ENCODE measurements around the gene LUZP1. TPM values are rescaled to one million over a fixed set of nuclear protein-coding genes. Genes with fewer than 3 reads are reported as not detected.

LUZP1 gene
- total RNA-seq, 1 donor from 2014 or later = 28.0 TPM

DNA sequence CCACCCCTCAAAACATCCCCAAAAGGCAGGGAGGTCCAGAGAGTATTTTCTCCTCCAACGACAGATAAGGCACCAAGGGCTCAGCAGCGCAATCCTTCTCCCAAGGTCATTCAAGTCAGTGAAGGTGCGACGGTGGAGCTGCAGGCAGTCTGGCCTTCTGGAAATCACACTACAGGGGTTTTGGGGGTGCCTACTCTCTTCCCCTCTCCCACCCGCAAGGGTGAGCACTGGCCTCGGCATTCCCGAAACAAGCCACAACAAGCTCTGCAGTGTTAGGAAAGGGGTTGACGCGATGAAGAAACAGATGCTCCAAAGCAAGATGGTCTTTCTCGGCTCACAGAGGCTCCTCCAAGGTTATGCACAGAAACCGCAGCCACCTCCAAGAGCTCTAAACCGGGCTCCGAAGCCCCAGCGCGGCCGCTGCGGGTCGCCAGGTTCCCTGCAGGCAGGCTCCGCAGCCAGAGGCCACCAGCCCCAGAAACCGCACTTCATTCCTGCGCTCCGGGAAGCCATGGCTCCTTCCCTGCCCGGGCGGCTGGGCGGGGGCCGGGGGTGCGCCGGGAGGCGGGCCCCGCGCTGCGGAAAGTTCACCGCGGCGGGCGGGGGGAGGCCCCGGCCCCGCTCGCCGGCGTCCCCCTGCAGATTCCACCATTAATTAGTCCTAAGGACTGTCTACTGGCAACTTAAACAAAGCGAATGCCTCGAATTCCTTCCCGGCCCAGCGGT is 1.1 kb downstream of the LUZP1 start:
- DNase-seq (peak; percentile 68), ATAC-seq (peak; percentile 60)
- intact Hi-C loops (cut with micrococcal nuclease) = no loop called here

GRCh38 chr1:23166854-23167253 is 1.8 kb downstream of the LUZP1 start:
- intact Hi-C loops (cut with micrococcal nuclease) = no loop called here
- DNase-seq = no peak
- no peak for ATAC-seq

DNA sequence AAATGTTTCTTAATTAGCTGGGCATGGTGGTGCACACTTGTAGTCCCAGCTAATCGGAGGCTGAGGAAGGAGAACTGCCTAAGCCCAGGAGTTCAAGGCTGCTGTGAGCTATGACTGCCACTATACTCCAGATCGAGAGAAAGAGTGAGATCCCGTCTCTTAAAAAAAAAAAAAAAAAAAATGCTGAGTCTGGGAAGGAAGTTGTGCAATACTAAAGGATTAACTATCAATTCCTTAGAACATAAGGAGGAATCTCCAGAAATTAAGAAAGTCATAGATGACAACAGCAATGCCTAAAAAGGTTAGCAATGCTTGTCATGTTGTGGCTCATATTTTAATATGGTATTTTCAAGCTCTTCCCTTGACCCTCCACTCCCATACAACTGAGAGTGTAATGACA is 5.3 kb downstream of the LUZP1 start:
- intact Hi-C loops (cut with micrococcal nuclease) = no loop called here
- ATAC-seq = no peak
- DNase-seq = no peak

DNA sequence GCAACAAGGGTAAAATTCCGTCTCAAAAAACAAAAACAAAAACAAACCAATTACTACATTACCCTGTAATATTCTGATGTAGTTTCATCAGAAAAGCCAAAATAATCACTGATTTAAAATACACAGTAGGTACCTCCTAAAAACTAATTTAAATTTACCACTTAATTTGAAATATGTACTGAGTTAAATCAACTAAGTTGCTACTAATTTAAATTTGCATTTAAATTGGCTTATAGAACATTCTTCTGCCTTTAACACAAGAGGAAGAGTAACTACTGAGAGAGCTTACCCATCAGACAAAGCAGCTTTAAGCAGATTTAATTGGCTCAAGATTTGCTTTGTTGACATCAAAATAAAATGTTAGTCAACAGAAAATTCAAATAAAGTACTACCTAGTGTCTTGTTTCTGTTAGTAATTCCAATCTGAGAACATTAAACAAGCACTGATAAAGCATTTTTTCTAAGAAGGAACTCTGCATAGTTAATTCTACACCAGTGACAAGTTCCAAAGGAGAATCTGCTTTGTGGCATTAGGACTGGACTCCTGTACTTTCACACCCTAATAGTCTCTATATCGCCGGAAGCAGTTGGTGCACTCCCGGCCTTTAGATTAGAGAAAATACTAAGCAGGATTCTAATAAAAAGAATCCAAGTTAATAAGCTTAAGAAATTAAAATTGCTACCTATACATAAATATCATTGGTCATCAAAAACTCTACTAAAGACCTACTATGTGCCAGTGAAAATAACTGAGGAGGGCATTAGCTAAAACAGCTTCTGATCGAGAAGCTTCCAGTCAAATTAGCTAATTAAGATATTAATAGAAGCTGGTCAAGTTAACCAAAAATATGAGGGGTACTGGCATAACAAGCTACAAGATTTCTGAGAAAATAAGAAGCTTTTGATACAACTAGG is 8.4 kb downstream of the LUZP1 start:
- ATAC-seq (peak; percentile 34), DNase-seq (no peak)
- intact Hi-C loops (cut with micrococcal nuclease) = no loop called here

- no peak for ATAC-seq
- intact Hi-C loops (cut with micrococcal nuclease) = no loop called here
- no peak for DNase-seq
Observed at GRCh38 chr1:23156940-23157339, 11.7 kb downstream of the LUZP1 start.

DNA sequence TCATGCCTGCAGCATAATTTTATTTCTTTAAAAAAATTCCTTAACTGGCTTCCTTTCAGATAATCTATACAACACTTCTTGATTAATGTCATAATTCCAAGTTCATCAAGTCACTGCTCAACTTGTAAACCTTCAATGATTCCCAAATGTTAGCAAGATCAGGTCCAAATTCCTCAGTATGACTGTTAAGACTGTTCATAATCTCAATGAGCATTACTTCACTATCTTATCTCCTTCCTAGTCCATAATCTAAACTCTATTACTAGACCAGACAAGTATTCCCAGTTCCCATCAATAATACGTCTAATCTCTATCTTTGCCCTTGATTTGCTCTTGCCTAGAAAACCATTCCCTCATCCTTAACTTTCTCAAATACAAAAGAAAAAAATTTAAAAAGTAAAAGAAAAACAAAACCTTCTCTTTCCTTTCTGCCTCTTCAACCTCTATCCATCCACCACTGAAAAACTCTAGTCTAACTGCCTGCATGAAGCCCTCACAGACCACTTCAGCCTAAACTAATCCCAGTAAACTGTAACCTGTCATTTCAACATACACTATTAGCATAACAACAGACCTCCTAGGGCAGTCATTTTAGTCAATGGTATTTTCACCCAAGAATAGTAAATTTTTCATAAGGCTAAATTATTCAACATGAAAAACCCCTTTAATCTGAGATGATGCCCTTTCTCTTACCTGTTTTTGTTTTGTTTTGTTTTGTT is 15.5 kb downstream of the LUZP1 start:
- intact Hi-C loops (cut with micrococcal nuclease) = no loop called here
- no peak for ATAC-seq

DNA sequence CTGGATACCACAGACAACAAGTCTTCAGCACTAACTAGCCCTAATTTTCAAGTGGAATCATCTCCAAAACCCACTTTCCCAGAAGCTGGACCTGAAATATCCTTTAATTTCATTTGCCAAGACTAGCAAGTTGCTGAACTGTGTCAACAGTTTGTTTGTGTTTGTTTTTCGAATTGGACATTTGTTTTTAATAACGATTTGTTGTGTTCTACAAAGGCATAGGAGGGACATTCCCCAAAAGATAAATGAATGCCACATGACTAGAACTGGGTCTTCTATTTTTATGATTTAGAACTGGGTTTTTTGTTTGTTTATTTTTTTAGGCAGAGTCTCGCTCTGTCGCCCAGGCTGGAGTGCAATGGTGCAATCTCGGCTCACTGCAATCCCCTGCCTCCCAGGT is 17.9 kb downstream of the LUZP1 start:
- DNase-seq (no peak), ATAC-seq (no peak)
- intact Hi-C loops (cut with micrococcal nuclease) = no loop called here

More for the DNA sequence above, 15.5 kb downstream of the LUZP1 start:
- DNase-seq = no peak

DNA sequence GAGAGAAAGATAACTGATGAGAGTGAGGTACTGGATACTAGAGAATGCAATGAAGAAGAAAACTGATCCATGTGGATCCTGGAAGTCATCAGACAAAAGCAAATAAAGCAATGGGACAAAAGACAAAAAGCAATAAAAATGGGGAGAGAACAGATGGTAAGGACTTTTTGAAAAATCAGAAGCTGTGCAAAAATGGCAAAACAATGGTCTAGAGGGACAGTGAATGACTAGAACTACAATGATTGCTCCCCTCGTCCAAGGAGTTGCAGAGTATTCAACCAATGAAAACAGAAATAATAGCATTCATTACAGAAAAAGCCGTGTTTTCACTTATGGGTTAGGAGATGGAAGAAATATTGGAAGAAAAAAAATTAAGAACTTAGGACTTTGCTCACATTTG is 18.5 kb downstream of the LUZP1 start:
- DNase-seq (no peak), ATAC-seq (no peak)
- intact Hi-C loops (cut with micrococcal nuclease) = no loop called here

- ATAC-seq = peak; percentile 41
- intact Hi-C loops (cut with micrococcal nuclease) = no loop called here
Observed at GRCh38 chr1:23149114-23149513, 19.5 kb downstream of the LUZP1 start.

GRCh38 chr1:23148084-23148483 is 20.6 kb downstream of the LUZP1 start:
- intact Hi-C loops (cut with micrococcal nuclease) = no loop called here
- ATAC-seq = no peak
- no peak for DNase-seq

More at GRCh38 chr1:23149114-23149513, 19.5 kb downstream of the LUZP1 start:
- DNase-seq = no peak

DNA sequence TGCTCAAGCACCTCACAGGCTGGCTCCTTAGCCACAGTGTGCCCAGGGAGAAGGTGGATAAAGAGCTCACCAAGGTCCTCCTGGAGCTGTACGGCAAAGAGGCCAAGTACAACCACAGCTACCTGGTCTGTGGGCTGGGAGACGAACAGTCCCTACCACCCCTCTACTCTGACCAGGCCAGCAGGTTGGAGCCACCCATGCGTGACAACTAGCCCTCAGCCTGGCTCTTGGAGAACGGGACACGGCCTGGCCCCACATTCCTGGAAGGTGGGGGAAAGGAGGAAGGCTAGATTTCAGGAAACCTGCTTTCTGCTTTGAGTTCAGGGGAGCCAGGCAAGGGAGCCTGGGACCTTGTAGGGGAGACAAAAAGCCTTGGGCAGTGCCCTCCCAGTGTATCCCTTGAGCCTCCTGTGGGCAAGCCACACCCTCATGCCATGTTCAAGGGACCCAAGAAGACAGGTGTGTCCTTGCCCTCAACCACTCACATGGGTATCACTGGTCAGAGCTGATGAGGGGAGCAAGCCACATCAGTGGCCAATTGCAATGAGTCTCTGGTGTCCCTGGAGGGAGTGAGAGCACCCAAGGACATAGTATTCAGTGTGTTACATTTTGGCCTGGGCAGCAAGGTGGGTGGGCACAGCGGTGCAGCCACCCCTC is 27.6 kb downstream of the LUZP1 start:
- DNase-seq (no peak), ATAC-seq (no peak)
- intact Hi-C loops (cut with micrococcal nuclease) = no loop called here

- ATAC-seq = no peak
- intact Hi-C loops (cut with micrococcal nuclease) = no loop called here
Observed at GRCh38 chr1:23135268-23135667, 33.4 kb downstream of the LUZP1 start.

DNA sequence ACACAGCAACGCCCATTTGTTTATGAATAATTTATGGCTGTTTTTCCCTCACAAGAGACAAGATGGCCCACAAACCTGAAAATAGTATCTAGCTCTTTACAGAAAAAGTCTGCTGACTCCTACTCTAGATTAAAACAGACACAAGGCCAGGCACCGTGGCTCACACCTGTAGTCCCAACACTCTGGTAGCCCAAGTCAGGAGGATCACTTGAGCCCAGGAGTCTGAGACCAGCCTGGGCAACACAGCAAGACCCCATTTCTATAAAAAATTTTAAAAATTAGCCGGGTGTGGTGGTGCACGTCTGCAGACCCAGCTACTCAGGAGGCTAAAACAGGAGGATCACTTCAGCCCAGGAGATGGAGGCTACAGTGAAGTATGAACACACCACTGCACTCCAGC is 34.6 kb downstream of the LUZP1 start:
- intact Hi-C loops (cut with micrococcal nuclease) = no loop called here
- ATAC-seq = no peak
- no peak for DNase-seq

More at GRCh38 chr1:23135268-23135667, 33.4 kb downstream of the LUZP1 start:
- no peak for DNase-seq

DNA sequence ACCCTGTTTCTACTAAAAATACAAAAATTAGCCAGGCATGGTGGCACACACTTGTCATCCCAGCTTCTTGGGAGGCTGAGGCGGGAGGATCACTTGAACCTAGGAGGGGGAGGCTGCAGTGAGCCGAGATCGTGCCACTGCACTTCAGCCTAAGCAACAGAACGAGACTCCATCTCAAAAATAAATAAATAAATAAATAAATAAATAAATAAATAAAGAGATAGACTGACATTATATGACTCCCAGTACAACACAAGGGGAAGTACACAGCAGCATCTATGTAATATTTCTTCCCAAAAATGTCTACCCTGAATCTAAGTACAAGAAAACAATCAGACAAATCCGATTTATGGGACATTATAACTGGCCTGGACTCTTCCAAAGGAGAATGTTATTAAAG is 35.1 kb downstream of the LUZP1 start:
- intact Hi-C loops (cut with micrococcal nuclease) = no loop called here

DNA sequence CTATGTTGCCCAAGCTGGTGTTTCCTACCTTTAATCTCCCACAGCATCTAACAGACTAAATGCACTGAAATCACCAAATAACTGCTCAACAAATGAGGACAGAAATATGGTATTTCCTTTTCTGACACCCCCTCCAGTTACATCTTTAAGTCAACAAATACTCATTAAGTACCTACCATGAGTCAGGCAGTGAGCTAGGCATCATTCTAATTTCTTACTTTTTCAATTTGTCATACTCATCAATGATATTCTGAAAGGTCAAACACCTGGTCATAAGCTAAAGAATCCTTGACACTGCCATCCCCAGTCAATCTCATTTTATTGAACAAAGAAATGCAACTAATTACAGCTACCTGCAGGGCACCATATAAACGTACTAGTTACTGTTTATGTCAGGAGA is 36.6 kb downstream of the LUZP1 start:
- intact Hi-C loops (cut with micrococcal nuclease) = no loop called here
- ATAC-seq (no peak), DNase-seq (no peak)

More for the DNA sequence above, 35.1 kb downstream of the LUZP1 start:
- DNase-seq (no peak), ATAC-seq (no peak)

GRCh38 chr1:23129846-23130245 is 38.8 kb downstream of the LUZP1 start:
- intact Hi-C loops (cut with micrococcal nuclease) = no loop called here
- ATAC-seq = no peak
- DNase-seq = no peak

- intact Hi-C loops (cut with micrococcal nuclease) = no loop called here
- ATAC-seq = no peak
- no peak for DNase-seq
Observed at GRCh38 chr1:23126801-23127200, 41.9 kb downstream of the LUZP1 start.

DNA sequence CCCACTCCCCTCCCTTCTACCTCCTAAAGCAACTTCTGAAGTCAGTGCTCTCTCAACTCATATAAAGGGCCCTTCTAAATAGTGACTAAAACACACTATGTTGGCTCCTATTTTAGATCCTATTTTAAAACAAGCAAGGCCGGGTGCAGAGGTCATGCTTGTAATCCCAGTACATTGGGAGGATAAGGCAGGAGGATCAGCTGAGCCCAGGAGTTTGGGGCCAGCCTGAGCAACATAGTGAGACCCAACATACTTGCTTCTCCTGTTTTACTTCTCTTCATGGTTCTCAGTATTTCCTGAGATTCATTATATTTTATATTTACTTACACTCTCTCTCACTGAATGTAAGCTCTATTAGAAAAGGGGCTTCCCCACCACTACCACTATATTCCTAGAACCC is 42.5 kb downstream of the LUZP1 start:
- no peak for DNase-seq
- intact Hi-C loops (cut with micrococcal nuclease) = no loop called here
- ATAC-seq = no peak

DNA sequence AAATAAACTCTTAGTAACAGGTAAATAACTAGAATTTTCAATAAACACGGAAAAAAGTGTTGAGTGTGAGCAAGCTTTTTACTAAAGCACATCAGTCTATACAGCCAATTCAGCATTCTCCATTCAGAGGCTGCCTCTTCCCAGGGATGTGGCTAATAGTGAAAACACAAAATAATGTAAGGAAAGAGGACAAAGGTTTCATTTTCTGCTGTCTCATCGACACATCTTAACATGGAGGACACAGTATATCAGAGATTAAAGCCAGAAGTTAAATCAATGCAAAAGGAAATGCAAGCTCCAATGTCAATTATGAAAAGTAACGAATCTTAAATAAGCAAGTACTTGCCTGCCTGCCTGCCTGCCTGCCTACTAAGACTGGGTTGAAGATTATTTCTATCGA is 43.2 kb downstream of the LUZP1 start:
- intact Hi-C loops (cut with micrococcal nuclease) = no loop called here
- no peak for ATAC-seq
- DNase-seq = no peak

All from left ventricle myocardium superior (tissue), 1 donor.